RWPE2 (cell line): ENCODE measurements around the gene RNF220.

Experiments used
- ATAC-seq: fragments of 200-7000 bp; cut with Tn5 transposase; 3 replicates; pipeline ENCODE4 v1.9.1; 2021; ENCODE audit warnings: low read depth
- DNase-seq: peaks from one replicate; pipeline ENCODE4 v3.0.0-alpha.2; 2020; ENCODE audit warnings: low spot score
- H3K27ac ChIP-seq: fragments of 450-650 bp; 2 replicates; pipeline ENCODE4 v1.5.1; 2017; ENCODE audit warnings: mild to moderate bottlenecking; ENCODE audit not compliant: poor library complexity, severe bottlenecking
- H3K27me3 ChIP-seq: fragments of 250-450 bp; sonication (Bioruptor Pico); 2 replicates; pipeline ENCODE4 v1.5.1; 2021; ENCODE audit warnings: mild to moderate bottlenecking, moderate library complexity; ENCODE audit not compliant: insufficient read depth, poor library complexity, severe bottlenecking
- H3K36me3 ChIP-seq: fragments of 250-450 bp; sonication (Bioruptor Pico); 2 replicates; pipeline ENCODE4 v1.5.1; 2020; ENCODE audit warnings: low read depth, mild to moderate bottlenecking, moderate library complexity
- H3K4me1 ChIP-seq: fragments of 250-450 bp; sonication (Bioruptor Pico); 2 replicates; pipeline ENCODE4 v1.5.1; 2021; ENCODE audit warnings: mild to moderate bottlenecking, moderate library complexity; ENCODE audit not compliant: insufficient read depth, poor library complexity, severe bottlenecking
- H3K4me3 ChIP-seq: fragments of 250-450 bp; sonication (Bioruptor Pico); 2 replicates; pipeline ENCODE4 v1.5.1; 2021; ENCODE audit warnings: mild to moderate bottlenecking, moderate library complexity; ENCODE audit not compliant: severe bottlenecking
- H3K9me3 ChIP-seq: fragments of 250-450 bp; sonication (Bioruptor Pico); 2 replicates; pipeline ENCODE4 v1.5.1; 2021; ENCODE audit warnings: mild to moderate bottlenecking, moderate library complexity; ENCODE audit not compliant: severe bottlenecking
- CTCF ChIP-seq: fragments of 450-650 bp; IDR thresholded peaks from one replicate; pipeline ENCODE4 v1.5.1; 2017; ENCODE audit warnings: mild to moderate bottlenecking, moderate library complexity; ENCODE audit not compliant: poor library complexity, severe bottlenecking

The RNF220 gene

GRCh38 chr1:44643721-44644334 lies 238.8 kb downstream of the RNF220 start:
- DNase-seq: no peak
- Histone ChIP-seq H3K36me3 (peaks cover 85% of the 10 kb centered on the region), H3K9me3 (no peaks in the 10 kb centered on the region), H3K4me1 (no peaks in the 10 kb centered on the region), H3K27ac (no peak overlapping the region), H3K27me3 (no peaks in the 10 kb centered on the region), H3K4me3 (no peak overlapping the region)
- no peak for ATAC-seq
- no peak for TF ChIP-seq CTCF

- Histone ChIP-seq H3K9me3 (no peaks in the 10 kb centered on the region), H3K4me1 (no peaks in the 10 kb centered on the region), H3K27ac (no peak overlapping the region), H3K4me3 (no peak overlapping the region), H3K36me3 (peaks cover 84% of the 10 kb centered on the region), H3K27me3 (no peaks in the 10 kb centered on the region)
- TF ChIP-seq CTCF: no peak
- no peak for ATAC-seq
- no peak for DNase-seq
Measured at GRCh38 chr1:44644806-44645205, 239.8 kb downstream of the RNF220 start.

- DNase-seq (no peak), ATAC-seq (no peak)
- Histone ChIP-seq H3K4me1 (no peaks in the 10 kb centered on the region), H3K27ac (no peak overlapping the region), H3K4me3 (no peak overlapping the region), H3K9me3 (no peaks in the 10 kb centered on the region), H3K27me3 (no peaks in the 10 kb centered on the region), H3K36me3 (peaks cover 84% of the 10 kb centered on the region)
- no peak for TF ChIP-seq CTCF
Measured at GRCh38 chr1:44645476-44646244, 240.6 kb downstream of the RNF220 start.

GRCh38 chr1:44646261-44647110 lies 241.4 kb downstream of the RNF220 start:
- TF ChIP-seq CTCF: no peak
- Histone ChIP-seq H3K4me3 (no peak overlapping the region), H3K4me1 (no peaks in the 10 kb centered on the region), H3K9me3 (no peaks in the 10 kb centered on the region), H3K27me3 (no peaks in the 10 kb centered on the region), H3K27ac (no peak overlapping the region), H3K36me3 (peaks cover 77% of the 10 kb centered on the region)
- ATAC-seq (no peak), DNase-seq (no peak)
